ENCODE measurements around the gene BTC.
"Not testable (repeated sequence)": the region's sequence is repeated elsewhere in the genome, so short reads cannot be mapped to it uniquely, and the experiment has no call there.

Gene BTC

DNA sequence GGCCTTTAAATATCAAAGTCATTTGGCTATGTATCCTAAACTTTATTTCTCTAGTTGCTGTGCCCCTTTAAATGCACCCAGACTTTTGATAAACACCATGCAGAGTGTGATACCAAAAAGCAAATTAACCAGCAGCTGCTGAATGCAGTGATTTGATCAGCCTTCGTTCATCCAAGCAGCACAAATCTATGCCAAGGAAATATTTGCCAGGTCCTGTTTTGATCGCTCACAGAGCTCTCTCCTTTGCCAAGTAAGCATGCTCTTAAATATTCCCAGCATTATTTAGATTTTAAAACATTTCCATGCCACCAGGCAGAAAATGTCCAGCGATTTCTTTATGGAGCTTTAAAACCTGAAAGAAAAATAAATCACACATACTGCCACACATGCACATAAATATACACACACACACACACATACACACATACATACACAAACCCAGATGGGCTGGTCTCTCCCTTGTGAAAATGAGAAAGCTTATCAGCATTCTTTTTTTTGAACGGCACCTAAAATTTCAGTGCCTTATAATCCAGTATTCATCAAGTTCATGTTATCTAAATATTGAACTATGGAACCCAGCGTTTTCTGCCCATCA, 35.7 kb downstream of the BTC start:
- DNase-seq (ENCODE audit: low read depth in 1 of 2, low spot score in 1 of 2), result no peak

DNA sequence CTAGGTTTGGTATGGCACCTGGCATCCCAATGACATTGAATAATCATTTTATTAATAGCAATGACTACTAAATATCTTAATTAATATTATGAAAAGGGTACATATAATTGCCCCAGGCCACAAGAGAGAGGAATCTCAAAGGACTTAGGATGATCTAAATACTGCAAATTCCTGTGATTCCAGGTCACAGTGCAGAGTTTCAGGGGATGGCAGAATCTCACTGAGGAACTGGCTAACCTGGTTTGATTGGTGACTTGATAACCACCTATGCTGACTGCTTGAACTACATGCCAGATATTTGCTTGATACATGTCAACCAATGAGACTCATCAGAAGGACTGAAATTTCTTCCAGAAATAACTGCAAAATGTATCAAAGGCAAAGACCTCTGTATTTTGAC, 37.2 kb downstream of the BTC start:
- no peak for DNase-seq (ENCODE audit: low read depth in 1 of 2, low spot score in 1 of 2)

DNA sequence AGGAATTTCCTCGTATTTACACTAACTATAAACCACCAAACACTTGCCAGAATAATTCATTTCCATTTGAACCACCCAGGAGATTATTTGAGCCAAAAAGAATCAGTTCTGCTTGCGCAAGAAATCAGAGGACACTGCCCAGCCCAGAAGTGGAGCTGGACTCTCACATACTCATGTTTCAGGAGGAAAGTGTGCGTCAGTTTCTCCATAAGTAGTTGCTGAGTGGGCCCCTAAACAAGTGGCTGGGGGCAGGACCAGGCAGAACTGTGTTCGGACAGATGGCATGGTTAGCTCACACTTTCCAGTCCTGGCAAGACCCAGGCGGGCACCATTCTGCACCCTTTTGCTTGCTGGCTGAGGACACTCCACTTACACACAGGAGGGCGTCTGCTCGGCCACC, 38.8 kb downstream of the BTC start:
- no peak for DNase-seq (ENCODE audit: low read depth in 1 of 2, low spot score in 1 of 2)

DNA sequence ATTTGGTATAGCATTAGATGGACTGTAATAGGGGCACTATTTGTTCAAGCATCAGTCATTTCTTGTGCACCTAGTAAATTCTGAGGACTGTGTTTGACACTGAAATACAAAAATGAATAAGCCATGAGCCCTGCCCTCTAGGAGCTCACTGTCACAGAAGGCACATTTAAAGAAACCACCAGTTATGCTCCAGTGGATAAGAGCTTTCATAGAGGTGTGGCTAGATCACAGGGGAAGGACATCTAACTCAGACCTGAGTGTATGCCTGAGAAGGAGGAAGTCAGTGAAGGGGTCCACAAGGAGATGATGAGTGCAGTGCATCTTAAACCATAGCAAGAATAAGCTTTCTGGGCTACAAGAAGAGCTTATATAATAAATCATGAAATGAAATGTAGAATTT, 40.1 kb downstream of the BTC start:
- no peak for DNase-seq (ENCODE audit: low read depth in 1 of 2, low spot score in 1 of 2)

- DNase-seq (ENCODE audit: low read depth in 1 of 2, low spot score in 1 of 2), result no peak
Measured at GRCh38 chr4:74752798-74753197, 41.5 kb downstream of the BTC start.

DNA sequence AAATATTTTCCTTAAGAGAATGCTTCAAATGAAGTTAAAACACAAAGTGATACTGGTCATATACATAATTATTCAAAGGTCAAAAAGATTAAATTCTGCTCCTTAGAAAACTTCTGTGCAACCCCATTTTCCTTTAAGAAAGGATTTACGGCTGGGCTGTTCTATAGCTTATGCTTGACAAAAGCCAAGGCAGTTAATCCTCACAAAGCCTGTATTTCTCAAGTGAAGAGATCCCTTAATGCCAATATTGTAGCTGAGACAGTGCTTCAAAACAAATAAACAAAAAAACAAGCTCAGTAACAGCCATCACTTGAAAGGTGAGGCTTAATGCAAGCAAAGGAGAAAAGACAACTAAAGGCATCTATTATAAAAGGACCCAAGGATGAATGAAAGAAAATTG, 42.5 kb downstream of the BTC start:
- no peak for DNase-seq (ENCODE audit: low read depth in 1 of 2, low spot score in 1 of 2)

- no peak for DNase-seq (ENCODE audit: low read depth in 1 of 2, low spot score in 1 of 2)
Measured at GRCh38 chr4:74751247-74751646, 43.1 kb downstream of the BTC start.

DNA sequence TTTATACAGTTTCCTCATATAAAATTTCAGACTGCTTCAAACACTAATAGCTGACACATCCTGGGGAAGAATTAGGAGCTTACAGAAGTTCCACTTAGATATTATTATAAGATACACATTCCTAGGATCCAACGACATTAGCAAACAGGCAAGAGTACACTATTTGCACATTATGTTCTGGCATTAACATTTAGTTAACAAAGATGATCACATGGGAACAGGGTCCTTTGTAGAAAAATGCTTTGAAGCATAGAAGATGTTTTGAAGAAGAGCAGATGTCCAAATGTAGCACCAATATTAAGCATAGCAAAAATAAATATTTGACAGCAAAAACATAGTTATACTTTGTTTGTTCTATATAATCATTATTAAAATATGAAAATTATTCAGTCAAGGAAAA, 52.1 kb downstream of the BTC start:
- DNase-seq (ENCODE audit: low read depth in 1 of 2, low spot score in 1 of 2), result no peak

GRCh38 chr4:74738464-74739143, 55.7 kb downstream of the BTC start:
- no peak for DNase-seq (ENCODE audit: low read depth in 1 of 2, low spot score in 1 of 2)

- DNase-seq (ENCODE audit: low read depth in 1 of 2, low spot score in 1 of 2), result no peak
Measured at GRCh38 chr4:74734995-74735394, 59.3 kb downstream of the BTC start.

GRCh38 chr4:74733756-74734155, 60.6 kb downstream of the BTC start:
- no peak for DNase-seq (ENCODE audit: low read depth in 1 of 2, low spot score in 1 of 2)

DNA sequence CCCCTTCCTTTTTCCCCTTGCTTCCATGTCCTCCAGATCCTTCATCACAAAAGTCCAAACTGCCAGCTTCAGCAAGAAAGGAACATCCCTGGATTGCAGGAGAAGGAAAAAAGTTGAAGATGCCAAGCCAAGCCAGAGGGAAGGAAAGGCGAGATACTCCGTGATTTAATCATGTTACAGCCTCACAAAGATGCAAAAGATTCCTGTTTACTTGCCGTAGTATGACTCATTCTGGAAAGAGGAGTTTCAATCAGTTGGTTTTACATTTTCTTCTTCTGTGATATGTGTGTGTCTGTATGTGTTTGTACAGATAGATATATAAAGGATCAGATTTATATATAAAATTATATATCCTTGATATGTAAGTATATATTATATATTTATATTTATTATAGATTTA, 69.3 kb downstream of the BTC start:
- no peak for DNase-seq (ENCODE audit: low read depth in 1 of 2, low spot score in 1 of 2)

DNA sequence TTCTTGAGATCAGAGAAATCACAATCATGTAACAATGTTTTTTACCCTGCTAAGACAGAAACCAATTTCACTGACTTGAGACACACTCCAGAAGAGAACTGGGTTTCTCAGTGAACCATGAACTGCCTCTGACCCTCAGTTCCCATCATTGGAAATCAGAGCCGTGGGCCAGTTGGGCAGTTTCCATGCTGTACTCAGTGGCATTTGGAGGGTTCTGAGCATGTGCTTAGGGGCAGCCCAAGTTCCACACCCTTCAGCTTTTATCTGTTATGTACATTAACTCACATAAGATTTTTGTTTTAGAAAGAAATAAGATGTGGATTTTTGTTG, 77.9 kb downstream of the BTC start:
- DNase-seq (ENCODE audit: low read depth in 1 of 2, low spot score in 1 of 2), result no peak

- no peak for DNase-seq (ENCODE audit: low read depth in 1 of 2, low spot score in 1 of 2)
Measured at GRCh38 chr4:74715706-74716435, 78.5 kb downstream of the BTC start.

- no peak for DNase-seq (ENCODE audit: low read depth in 1 of 2, low spot score in 1 of 2)
Measured at GRCh38 chr4:74714611-74715130, 79.7 kb downstream of the BTC start.

DNA sequence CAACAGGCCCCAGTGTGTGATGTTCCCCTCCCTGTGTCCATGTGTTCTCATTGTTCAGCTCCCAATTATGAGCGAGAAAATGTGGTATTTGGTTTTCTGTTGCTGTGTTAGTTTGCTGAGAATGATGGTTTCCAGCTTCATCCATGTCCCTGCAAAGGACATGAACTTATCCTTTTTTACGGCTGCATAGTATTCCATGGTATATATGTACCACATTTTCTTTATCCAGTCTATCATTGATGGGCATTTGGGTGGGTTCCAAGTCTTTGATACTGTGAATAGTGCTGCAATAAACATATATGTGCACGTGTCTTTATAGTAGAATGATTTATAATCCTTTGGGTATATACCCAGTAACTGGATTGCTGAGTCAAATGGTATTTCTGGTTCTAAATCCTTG, 86.2 kb downstream of the BTC start:
- DNase-seq (ENCODE audit: low read depth in 1 of 2, low spot score in 1 of 2), result not testable (repeated sequence)
